Measurements from ENCODE around the gene RNF25.

GRCh38 chr2:218680061-218680460, 8.3 kb upstream of the RNF25 start:
- TF ChIP-seq CTCF (IDR thresholded peaks at IDR 0.05) (no peak), POLR2A (IDR thresholded peaks at IDR 0.05) (no peak)

Data from testis (tissue), 2 donors.